RCC 7860 (cell line): ENCODE data around the gene RBM33.

ENCODE experiments used
- DNase-seq: peaks from one replicate; pipeline ENCODE4 v3.0.0-alpha.2; 2015; ENCODE audit warnings: low spot score
- FAIRE-seq: peaks from 2 replicates; lab custom pipeline; 2012; peaks lifted over from hg19 to GRCh38; lab: Jason Lieb, UNC

RBM33 gene

GRCh38 chr7:155789001-155789725, 144.7 kb downstream of the RBM33 start:
- DNase-seq (no peak), FAIRE-seq (no peak)

GRCh38 chr7:155790666-155791065, 146.2 kb downstream of the RBM33 start:
- FAIRE-seq (no peak), DNase-seq (no peak)

- no peak for FAIRE-seq
- DNase-seq = no peak
These were observed 146.8 kb downstream of the RBM33 start for GRCh38 chr7:155791214-155791737.

- no peak for FAIRE-seq
- DNase-seq = no peak
These were observed 147.4 kb downstream of the RBM33 start for GRCh38 chr7:155791836-155792235.

GRCh38 chr7:155792315-155792960, 148.0 kb downstream of the RBM33 start:
- DNase-seq (no peak), FAIRE-seq (no peak)

GRCh38 chr7:155792999-155793560, 148.6 kb downstream of the RBM33 start:
- no peak for DNase-seq
- no peak for FAIRE-seq

GRCh38 chr7:155793720-155794119, 149.3 kb downstream of the RBM33 start:
- DNase-seq = no peak
- FAIRE-seq = no peak

- no peak for FAIRE-seq
- no peak for DNase-seq
These were observed 149.7 kb downstream of the RBM33 start for GRCh38 chr7:155794196-155794595.

GRCh38 chr7:155795401-155795800, 150.9 kb downstream of the RBM33 start:
- FAIRE-seq = no peak

GRCh38 chr7:155795951-155796350, 151.5 kb downstream of the RBM33 start:
- DNase-seq = no peak
- no peak for FAIRE-seq

More at GRCh38 chr7:155795401-155795800, 150.9 kb downstream of the RBM33 start:
- DNase-seq = no peak

- no peak for FAIRE-seq
- no peak for DNase-seq
These were observed 152.2 kb downstream of the RBM33 start for GRCh38 chr7:155796381-155797261.

GRCh38 chr7:155797262-155798250, 153.1 kb downstream of the RBM33 start:
- no peak for FAIRE-seq
- DNase-seq = no peak

- FAIRE-seq (no peak), DNase-seq (no peak)
These were observed 154.4 kb downstream of the RBM33 start for GRCh38 chr7:155798673-155799439.

- DNase-seq = no peak
- FAIRE-seq = no peak
These were observed 155.1 kb downstream of the RBM33 start for GRCh38 chr7:155799514-155799913.

- FAIRE-seq (no peak), DNase-seq (no peak)
These were observed 155.8 kb downstream of the RBM33 start for GRCh38 chr7:155800301-155800700.

- FAIRE-seq = no peak
- DNase-seq = no peak
These were observed 156.3 kb downstream of the RBM33 start for GRCh38 chr7:155800741-155801267.

- no peak for FAIRE-seq
These were observed 157.8 kb downstream of the RBM33 start for GRCh38 chr7:155802291-155802690.

GRCh38 chr7:155802906-155803417, 158.5 kb downstream of the RBM33 start:
- FAIRE-seq = no peak
- no peak for DNase-seq

More at GRCh38 chr7:155802291-155802690, 157.8 kb downstream of the RBM33 start:
- no peak for DNase-seq
